Superior temporal gyrus (tissue), 1 donor: ENCODE results near the gene LAMB4.
"Not testable (repeated sequence)": the region's sequence is repeated elsewhere in the genome, so short reads cannot be mapped to it uniquely, and the experiment has no call there.

ENCODE experiments used
- DNase-seq: peaks from one replicate; pipeline ENCODE4 v3.0.0-alpha.2; 2016; ENCODE audit errors: extremely low spot score

LAMB4 gene

GRCh38 chr7:108045154-108045553 is 85.0 kb downstream of the LAMB4 start:
- no peak for DNase-seq

DNA sequence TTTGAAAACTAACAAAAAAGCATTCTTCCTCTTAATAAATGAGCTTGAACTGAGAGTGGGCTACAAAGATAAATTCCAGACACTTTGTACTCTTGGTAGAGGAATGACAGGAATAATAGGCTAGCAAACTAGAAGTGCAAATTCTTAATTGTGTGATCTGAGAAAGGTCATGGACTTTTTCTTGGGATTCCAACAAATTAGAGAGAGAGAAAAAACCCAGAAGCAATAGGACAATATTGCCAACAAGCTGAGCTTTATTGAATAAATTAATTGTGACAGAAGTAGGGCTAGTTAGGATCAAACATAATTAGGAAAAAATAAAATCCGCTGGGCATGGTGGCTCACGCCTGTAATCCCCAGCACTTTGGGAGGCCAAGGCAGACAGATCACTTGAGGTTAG is 85.8 kb downstream of the LAMB4 start:
- DNase-seq = no peak

DNA sequence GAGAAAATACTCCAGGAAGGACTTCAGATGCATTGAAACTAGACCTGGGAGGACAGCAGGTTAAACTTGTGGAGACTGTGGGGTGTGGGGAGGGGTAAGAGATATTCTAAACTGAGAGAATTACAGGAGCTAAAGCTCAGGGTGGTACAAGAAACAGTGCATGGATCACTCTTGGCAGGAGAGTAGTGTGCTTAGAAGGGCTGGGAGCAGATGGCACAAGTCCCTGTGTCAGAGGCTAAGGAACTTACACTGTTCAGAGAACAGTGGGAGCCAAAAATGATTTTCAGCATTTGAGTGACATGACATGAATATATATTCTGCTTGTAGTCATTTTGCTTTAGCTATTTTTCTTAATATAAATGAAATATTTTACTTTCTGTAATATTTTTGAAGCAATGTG is 91.2 kb downstream of the LAMB4 start:
- no peak for DNase-seq

- DNase-seq = no peak
Measured at GRCh38 chr7:108037741-108038140, 92.4 kb downstream of the LAMB4 start.

GRCh38 chr7:108037140-108037539 is 93.0 kb downstream of the LAMB4 start:
- DNase-seq = no peak

GRCh38 chr7:108034586-108034985 is 95.6 kb downstream of the LAMB4 start:
- no peak for DNase-seq

GRCh38 chr7:108033776-108034497 is 96.2 kb downstream of the LAMB4 start:
- DNase-seq = no peak

DNA sequence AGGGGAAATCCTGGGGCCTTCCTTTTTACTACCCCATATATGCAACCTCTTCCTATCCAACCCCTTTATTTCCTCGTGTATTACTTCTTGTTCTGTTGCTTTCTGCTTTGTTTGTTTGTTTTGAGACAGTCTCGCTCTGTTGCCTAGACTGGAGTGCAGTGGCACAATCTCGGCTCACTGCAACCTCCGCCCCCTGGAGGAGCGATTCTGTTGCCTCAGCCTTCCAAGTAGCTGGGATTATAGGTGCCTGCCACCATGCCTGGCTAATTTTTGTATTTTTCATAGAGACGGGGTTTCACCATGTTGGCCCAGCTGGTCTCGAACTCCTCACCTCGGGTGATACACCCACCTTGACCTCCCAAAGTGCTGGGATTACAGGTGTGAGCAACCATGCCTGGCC is 96.9 kb downstream of the LAMB4 start:
- not testable (repeated sequence) for DNase-seq

GRCh38 chr7:108030516-108030915 is 99.6 kb downstream of the LAMB4 start:
- no peak for DNase-seq

DNA sequence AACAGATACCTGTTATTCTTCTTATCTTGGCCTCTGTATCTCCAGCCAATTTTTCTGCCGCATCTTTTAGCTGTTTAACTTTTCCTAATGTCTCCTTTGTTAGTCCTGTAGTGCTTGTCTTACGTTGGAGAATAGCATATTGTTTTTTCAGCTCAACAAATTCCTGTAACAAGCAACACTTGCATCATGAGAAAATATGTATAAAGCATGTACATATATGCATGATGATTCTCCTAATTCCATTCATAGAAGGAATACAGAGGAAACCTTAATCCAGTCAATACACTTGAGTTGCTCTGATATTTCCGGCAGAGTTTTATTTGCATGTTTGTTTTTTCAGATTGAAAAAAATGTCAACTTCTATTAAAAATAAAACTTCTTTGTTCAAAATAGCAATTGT is 101.1 kb downstream of the LAMB4 start:
- no peak for DNase-seq

DNA sequence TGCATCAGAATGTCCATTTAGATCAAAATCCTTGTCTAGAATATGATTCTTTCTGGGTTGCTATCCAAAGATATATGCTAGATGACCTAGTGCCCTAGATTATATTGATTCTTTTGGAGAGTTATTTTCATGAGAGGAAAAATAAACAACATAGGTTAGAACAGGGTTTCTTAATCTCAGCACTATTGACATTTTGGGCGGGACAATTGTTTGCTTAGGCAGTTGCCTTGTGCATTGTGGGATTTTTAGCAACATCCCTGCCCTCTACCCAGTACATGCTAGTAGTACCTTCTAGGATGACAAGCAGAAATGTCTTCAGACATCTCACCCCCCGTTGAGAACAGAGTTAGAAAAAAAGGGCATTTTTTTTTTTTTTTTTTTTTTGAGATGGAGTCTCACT is 102.0 kb downstream of the LAMB4 start:
- no peak for DNase-seq

DNA sequence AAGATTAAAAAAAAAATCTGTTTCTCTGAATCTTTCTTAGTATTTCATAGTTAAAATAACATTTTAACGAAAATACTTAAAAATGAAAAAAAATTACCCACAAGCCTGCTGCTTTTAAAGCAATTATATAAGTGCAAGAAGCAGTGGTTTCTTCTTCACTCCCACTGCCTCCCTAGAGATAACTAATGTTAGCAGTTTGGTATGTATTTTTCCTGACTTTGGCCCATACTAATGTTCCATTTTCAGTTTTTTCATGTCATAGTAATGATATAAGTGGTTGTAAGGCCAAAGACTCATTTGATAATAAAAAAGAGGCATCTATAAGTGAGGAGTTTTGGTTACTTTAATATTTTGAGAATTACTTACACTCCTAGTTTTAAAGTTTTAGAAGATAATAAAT is 102.9 kb downstream of the LAMB4 start:
- no peak for DNase-seq

DNA sequence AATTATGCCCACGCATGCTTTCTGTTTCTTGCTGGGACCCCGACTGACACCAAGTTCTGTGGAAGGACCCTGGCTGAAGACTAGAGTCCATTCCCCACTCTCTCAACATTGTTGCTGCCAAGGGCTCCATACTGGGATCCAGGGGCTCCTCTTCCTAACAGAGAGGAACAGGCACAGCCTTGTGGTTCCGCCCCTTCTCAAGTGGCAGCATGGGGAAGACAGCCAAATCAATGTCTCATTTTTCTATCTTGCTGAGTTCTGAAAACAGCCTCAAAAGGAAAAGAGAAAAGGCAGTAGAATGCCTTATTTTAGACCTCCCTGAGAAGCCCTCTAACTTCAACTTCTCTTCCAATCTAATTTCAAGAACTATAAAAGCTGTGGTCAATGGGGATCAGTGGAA is 103.5 kb downstream of the LAMB4 start:
- DNase-seq = no peak

GRCh38 chr7:108026116-108026515 is 104.0 kb downstream of the LAMB4 start:
- no peak for DNase-seq

GRCh38 chr7:108024538-108024937 is 105.6 kb downstream of the LAMB4 start:
- DNase-seq = no peak

DNA sequence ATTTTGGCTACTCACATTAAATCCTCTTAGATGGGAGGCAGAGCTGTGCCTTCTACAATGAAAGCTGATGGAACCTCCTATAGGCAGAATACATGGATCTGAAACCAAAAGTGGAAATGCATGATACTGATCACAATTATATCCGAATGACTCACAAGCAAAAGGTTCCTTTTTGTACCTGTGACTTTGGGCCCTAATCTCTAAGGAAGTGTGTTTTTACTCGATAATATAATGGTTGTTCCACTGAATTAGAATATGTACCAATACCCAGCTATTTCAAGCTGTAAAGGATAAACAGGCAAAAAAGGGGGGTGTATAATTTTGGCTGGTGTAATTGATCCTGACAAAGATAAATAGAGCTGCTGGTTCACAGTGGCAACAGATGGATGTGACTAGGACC is 109.6 kb downstream of the LAMB4 start:
- DNase-seq = no peak

DNA sequence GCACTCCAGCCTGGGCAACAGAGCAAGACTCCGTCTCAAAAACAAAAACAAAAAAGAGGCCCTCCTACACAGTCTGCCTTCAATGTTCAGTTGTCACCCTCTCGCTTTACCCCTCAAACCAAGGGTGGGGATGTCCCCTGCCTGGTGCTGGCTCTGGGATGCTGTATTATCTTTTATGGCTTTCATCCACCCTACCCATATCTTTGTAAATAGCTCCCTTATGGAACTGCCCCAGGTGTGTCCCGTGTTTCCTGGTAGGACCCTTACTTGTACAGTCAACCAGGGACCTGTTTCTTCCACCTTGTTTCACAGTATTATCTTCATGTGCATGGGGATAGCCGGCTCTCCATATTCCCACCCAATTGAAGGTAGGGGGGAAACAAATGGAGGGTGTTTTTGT is 111.5 kb downstream of the LAMB4 start:
- DNase-seq = no peak

GRCh38 chr7:108017776-108018151 is 112.4 kb downstream of the LAMB4 start:
- DNase-seq = no peak

- no peak for DNase-seq
Measured at GRCh38 chr7:108016841-108017775, 113.1 kb downstream of the LAMB4 start.

- DNase-seq = no peak
Measured at GRCh38 chr7:108015740-108016139, 114.4 kb downstream of the LAMB4 start.

- no peak for DNase-seq
Measured at GRCh38 chr7:108014747-108015682, 115.1 kb downstream of the LAMB4 start.

- no peak for DNase-seq
Measured at GRCh38 chr7:108014215-108014614, 115.9 kb downstream of the LAMB4 start.
